Endothelial cell of umbilical vein (primary cell): Measurements from ENCODE around the gene HDAC3. TPM values are rescaled to one million over a fixed set of nuclear protein-coding genes. Genes with fewer than 3 reads are reported as not detected.

ENCODE experiments used
- BruUV-seq: library from RNA; stranded (reverse); fragments of 400-500 nt; replicated peaks from 2 replicates; lab custom pipeline; 2021; lab: Mats Ljungman, UMichigan
- CTCF ChIA-PET: fragments of 300-600, 350-600 bp; sonication (Branson Sonifier 250); formaldehyde crosslinking; loops from one replicate; lab custom pipeline; 2021; ENCODE audit warnings: antibody characterized with exemption, inconsistent platforms; lab: Charles Lee
- POLR2A ChIA-PET: fragments of 300-600, 350-600 bp; sonication (Branson Sonifier 250); formaldehyde crosslinking; loops from one replicate; lab custom pipeline; 2021; ENCODE audit warnings: antibody characterized with exemption, inconsistent platforms; lab: Charles Lee
- DNase-seq: peaks from one replicate; pipeline ENCODE4 v3.0.0-alpha.2; 2011; ENCODE audit warnings: low read depth, low spot score
- FAIRE-seq: peaks from 2 replicates; lab custom pipeline; 2011; peaks lifted over from hg19 to GRCh38; lab: Jason Lieb, UNC
- H2AFZ ChIP-seq: 2 replicates; pipeline ENCODE4 v1.6.0; 2012; ENCODE audit warnings: low read depth, low read length, control low read depth, inconsistent platforms
- H3K27ac ChIP-seq: 2 replicates; pipeline ENCODE4 v1.5.1; 2011; ENCODE audit warnings: low read depth, mild to moderate bottlenecking, control low read depth, low read length, moderate library complexity; ENCODE audit not compliant: insufficient read depth
- H3K27me3 ChIP-seq, 2 experiments: 2 replicates each; pipeline versions ENCODE4 v1.6.0 to v1.6.1; 2011; ENCODE audit warnings: low read length in 2 of 2, mixed read lengths in 1 of 2; ENCODE audit not compliant: control insufficient read depth in 2 of 2, insufficient read depth in 2 of 2
- H3K36me3 ChIP-seq, 2 experiments: 2 replicates in 1 of 2; 3 replicates in 1 of 2; pipeline ENCODE4 v1.5.1; 2011; ENCODE audit warnings: low read length in 2 of 2, mild to moderate bottlenecking in 1 of 2, moderate library complexity in 1 of 2; ENCODE audit not compliant: control insufficient read depth in 2 of 2, insufficient read depth in 2 of 2; ENCODE audit errors: extremely low read depth in 1 of 2
- H3K4me1 ChIP-seq: 3 replicates; pipeline ENCODE4 v1.5.1; 2011; ENCODE audit warnings: mild to moderate bottlenecking, low read length; ENCODE audit not compliant: control insufficient read depth, insufficient read depth; ENCODE audit errors: extremely low read depth
- H3K4me2 ChIP-seq: 2 replicates; pipeline ENCODE4 v1.6.1; 2011; ENCODE audit warnings: low read length, control low read depth, mixed read lengths; ENCODE audit not compliant: insufficient read depth
- H3K4me3 ChIP-seq, 3 experiments: fragments of 200-600 bp in 1 of 3; sonication (generic), shearing (Covaris generic) in 1 of 3; replicated peaks in 1 of 3; 2 replicates each; pipeline ENCODE4 v1.5.1; 2011 to 2016; ENCODE audit warnings: control low read depth in 3 of 3, low read length in 3 of 3, mild to moderate bottlenecking in 2 of 3, inconsistent platforms in 1 of 3, low read depth in 1 of 3, moderate library complexity in 1 of 3; ENCODE audit not compliant: insufficient read depth in 1 of 3
- H3K79me2 ChIP-seq: 2 replicates; pipeline ENCODE4 v1.6.0; 2012; ENCODE audit warnings: low read length, inconsistent platforms; ENCODE audit not compliant: control insufficient read depth, insufficient read depth
- H3K9ac ChIP-seq: replicated peaks from 2 replicates; pipeline ENCODE3; 2011; ENCODE audit warnings: low read length, control low read depth; ENCODE audit not compliant: insufficient read depth; ENCODE audit errors: extremely low read depth
- H3K9me1 ChIP-seq: replicated peaks from 3 replicates; pipeline ENCODE4 v1.6.0; 2011; ENCODE audit warnings: mild to moderate bottlenecking, low read length; ENCODE audit not compliant: control insufficient read depth, insufficient read depth; ENCODE audit errors: extremely low read depth
- H3K9me3 ChIP-seq: replicated peaks from 2 replicates; pipeline ENCODE4 v1.5.1; 2012; ENCODE audit warnings: low read length, inconsistent platforms; ENCODE audit not compliant: control insufficient read depth, insufficient read depth
- H4K20me1 ChIP-seq: replicated peaks from 2 replicates; pipeline ENCODE3; 2011; ENCODE audit warnings: mild to moderate bottlenecking, low read length; ENCODE audit not compliant: control insufficient read depth, insufficient read depth; ENCODE audit errors: extremely low read depth
- CTCF ChIP-seq, 2 donors: IDR thresholded peaks; 1 replicate in 1 of 2; 2 replicates in 1 of 2; pipeline ENCODE4 v1.5.1; 2011; ENCODE audit warnings: low read length in 2 of 2, mild to moderate bottlenecking in 2 of 2, moderate library complexity in 2 of 2, control low read depth in 1 of 2, inconsistent platforms in 1 of 2, low read depth in 1 of 2; ENCODE audit not compliant: insufficient read depth in 1 of 2; ENCODE audit errors: extremely low read depth in 1 of 2
- FOS ChIP-seq: IDR thresholded peaks from 2 replicates; pipeline ENCODE4 v1.6.1; 2011; ENCODE audit warnings: mild to moderate bottlenecking, low read length, moderate library complexity, borderline replicate concordance; ENCODE audit not compliant: insufficient read depth
- GATA2 ChIP-seq: IDR thresholded peaks from 2 replicates; pipeline ENCODE4 v1.7.0; 2011; ENCODE audit warnings: low read depth, mild to moderate bottlenecking, moderate library complexity, mixed read lengths, low read length; ENCODE audit not compliant: insufficient read length, insufficient read depth
- JUN ChIP-seq: IDR thresholded peaks from 2 replicates; pipeline ENCODE4 v1.6.1; 2011; ENCODE audit warnings: borderline replicate concordance, low read depth; ENCODE audit not compliant: insufficient read length, insufficient read depth
- MAX ChIP-seq: IDR thresholded peaks from 2 replicates; pipeline ENCODE4 v1.6.1; 2011; ENCODE audit not compliant: insufficient read depth, insufficient read length
- MYC ChIP-seq: IDR thresholded peaks from one replicate; pipeline ENCODE4 v1.6.1; 2011; ENCODE audit warnings: mild to moderate bottlenecking, low read depth, low read length
- POLR2A ChIP-seq: IDR thresholded peaks from 2 replicates; pipeline ENCODE4 v1.6.1; 2012; ENCODE audit warnings: low read depth, mild to moderate bottlenecking, control low read depth, low read length
- POLR2AphosphoS5 ChIP-seq: IDR thresholded peaks from 2 replicates; pipeline ENCODE4 v1.6.1; 2012; ENCODE audit warnings: low read depth, mild to moderate bottlenecking, control low read depth, low read length, moderate library complexity; ENCODE audit not compliant: insufficient read depth
- dilution Hi-C: fragments of 300-500 bp; cut with MboI; formaldehyde crosslinking; loops from one replicate; pipeline ENCODE4 v1.15.0; 2019; ENCODE audit warnings: low sequenced_read_pairs; ENCODE audit not compliant: extremely low pct_ligation_motif_present
- intact Hi-C: fragments of 100-400 bp; cut with micrococcal nuclease; formaldehyde crosslinking; loops from one replicate; pipeline ENCODE4 v1.10.0; 2022
- polyA plus RNA-seq, 4 experiments: library from polyadenylated mRNA; depleted of rRNA in 3 of 4; stranded (reverse) in 3 of 4; unstranded in 1 of 4; fragments of >200 nt; gene quantifications; 2 replicates each; pipeline versions ENCODE4 v1.2.1 to v1.2.3, GENCODE V29; 2011 to 2012; ENCODE audit warnings: missing spikeins in 1 of 4
- total RNA-seq: library from RNA; stranded (reverse); gene quantifications from 2 replicates; pipeline ENCODE4 v1.2.3, GENCODE V29; 2021

HDAC3 gene
- total and polyA plus RNA-seq, 2 donors (not counting 3 experiments of a cell fraction or from before 2014, with no cell fraction given), result 58.5 to 75.5 TPM

- H3K4me1 ChIP-seq, result peaks cover 62% of the 10 kb centered on the region
- peaks cover 3 to 4% of the 10 kb centered on the region in 2 experiments for H3K36me3 ChIP-seq
- peak within 1 kb of the TSS; percentile 99 for H3K9ac ChIP-seq
- peaks cover 33% of the 10 kb centered on the region for H3K79me2 ChIP-seq
- no peaks in the 10 kb centered on the region for H3K9me3 ChIP-seq
- H3K27me3 ChIP-seq, result no peaks in the 10 kb centered on the region
- no peaks in the 10 kb centered on the region for H3K9me1 ChIP-seq
- ChIA-PET CTCF (interaction anchor here (0.8 to 3.9 kb wide), 17 partner anchors 10 to 286 kb away, joined by 3 to 26 read pairs (median 6); partner anchors contain the start of genes DIAPH1, PCDH1 and RNF14), POLR2A (interaction anchor here (0.7 to 1.5 kb wide), 4 partner anchors 45 to 196 kb away, joined by 3 to 8 read pairs (median 4); partner anchors contain the start of genes PCDH1 and RELL2)
- peak within 1 kb of the TSS; percentile 100 for H3K27ac ChIP-seq
- TF ChIP-seq FOS, result peak; percentile 77
- TF ChIP-seq JUN, result no peak
- TF ChIP-seq MYC, result peak; percentile 13
- peak; percentile 15 for TF ChIP-seq POLR2AphosphoS5
- TF ChIP-seq MAX, result peak; percentile 70
- peak; percentile 57 for TF ChIP-seq GATA2
- peak; percentile 56 for TF ChIP-seq POLR2A
- TF ChIP-seq CTCF (IDR thresholded peaks at IDR 0.05; ENCODE audit: extremely low read depth in 1 of 2, insufficient read depth in 1 of 2, low read depth in 1 of 2, low read length in 2 of 2), result no peak
- dilution Hi-C loops, result no loop called here
- no peaks in the 10 kb centered on the region for H4K20me1 ChIP-seq
- FAIRE-seq, result no peak
- no TSS peak for BruUV-seq
- peak within 1 kb of the TSS; percentile 81 for H3K4me2 ChIP-seq
- no peak within 1 kb of the TSS for H2AFZ ChIP-seq
- intact Hi-C loops, result loop anchor here (1.0 to 5.0 kb wide), 6 partner anchors 17 to 615 kb away; partner anchors contain the start of gene GNPDA1
- peak; percentile 92 for DNase-seq
- H3K4me3 ChIP-seq, result peak within 1 kb of the TSS; percentile 5 to 69 (median 45)
Observed at GRCh38 chr5:141681695-141682641, 45.3 kb upstream of the HDAC3 start, which contains the start of gene ARAP3. TSS of gene ARAP3 (minus strand) at chr5:141682230. CDS start at chr5:141680486, 1,744 bp downstream.
